Subcutaneous abdominal adipose tissue (tissue), 5 donors: ENCODE results near the gene ACTR2.

Source experiments
- H3K27ac ChIP-seq: one replicate; pipeline ENCODE4 v1.7.0; 2013; ENCODE audit warnings: low read depth, mild to moderate bottlenecking, inconsistent platforms, low read length, moderate library complexity
- H3K27me3 ChIP-seq, 5 donors: one replicate each; pipeline ENCODE4 v1.7.0; 2013; ENCODE audit warnings: low read length in 5 of 5, inconsistent platforms in 1 of 5; ENCODE audit not compliant: control insufficient read depth in 5 of 5, insufficient read depth in 4 of 5
- H3K36me3 ChIP-seq, 5 donors: one replicate each; pipeline ENCODE4 v1.7.0; 2013; ENCODE audit warnings: low read length in 5 of 5; ENCODE audit not compliant: control insufficient read depth in 5 of 5, insufficient read depth in 5 of 5
- H3K4me1 ChIP-seq, 5 donors: one replicate each; pipeline ENCODE4 v1.7.0; 2013; ENCODE audit warnings: low read length in 5 of 5, mild to moderate bottlenecking in 3 of 5, moderate library complexity in 1 of 5; ENCODE audit not compliant: control insufficient read depth in 5 of 5, insufficient read depth in 5 of 5
- H3K4me3 ChIP-seq, 5 donors: one replicate each; pipeline ENCODE4 v1.7.0; 2013; ENCODE audit warnings: low read length in 5 of 5, low read depth in 1 of 5
- H3K9ac ChIP-seq, 5 donors: one replicate each; pipeline ENCODE4 v1.7.0; 2013; ENCODE audit warnings: low read length in 5 of 5, mild to moderate bottlenecking in 4 of 5, moderate library complexity in 3 of 5
- H3K9me3 ChIP-seq, 5 donors: one replicate each; pipeline ENCODE4 v1.7.0; 2013; ENCODE audit warnings: low read length in 5 of 5; ENCODE audit not compliant: control insufficient read depth in 5 of 5
- donor health status: healthy.
- donor health status: healthy.
- donor health status: healthy.
- donor health status: healthy.
- donor health status: healthy.

ACTR2 gene

DNA sequence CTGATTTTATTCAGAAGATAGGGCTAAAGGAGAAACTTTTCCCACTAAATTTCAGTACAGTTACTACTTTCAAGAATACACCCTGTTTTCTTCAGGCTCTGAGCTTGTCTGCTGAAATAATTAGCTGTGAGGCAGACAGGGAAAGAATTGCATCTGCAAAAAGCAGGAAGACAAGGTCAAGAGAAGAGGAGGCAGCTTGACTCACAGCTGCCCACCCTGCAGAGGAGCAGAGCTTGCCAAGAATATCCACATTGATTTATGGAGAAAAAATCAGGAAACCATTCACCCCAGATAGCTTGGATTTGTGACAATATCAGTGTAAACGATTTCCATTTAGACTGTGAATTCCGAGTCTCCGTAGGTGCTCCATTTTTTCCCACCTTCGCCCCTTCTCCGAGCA, 49.0 kb downstream of the ACTR2 start:
- Histone ChIP-seq H3K4me3 (no peak overlapping the region), H3K9me3 (no peaks in the 10 kb centered on the region), H3K27me3 (no peaks in the 10 kb centered on the region), H3K36me3 (peaks cover 1 to 16% (median 7%) of the 10 kb centered on the region in 5 donors), H3K9ac (no peak overlapping the region), H3K27ac (no peak overlapping the region), H3K4me1 (peaks cover 0 to 46% (median 26%) of the 10 kb centered on the region in 5 donors)

GRCh38 chr2:65277118-65277517, 49.5 kb downstream of the ACTR2 start:
- Histone ChIP-seq H3K9ac (no peak overlapping the region), H3K4me3 (no peak overlapping the region), H3K36me3 (peaks cover 0 to 12% (median 5%) of the 10 kb centered on the region in 5 donors), H3K4me1 (peaks cover 0 to 47% (median 31%) of the 10 kb centered on the region in 5 donors), H3K9me3 (no peaks in the 10 kb centered on the region), H3K27me3 (no peaks in the 10 kb centered on the region), H3K27ac (no peak overlapping the region)

GRCh38 chr2:65277791-65278483, 50.3 kb downstream of the ACTR2 start:
- H3K4me1 ChIP-seq = peaks cover 0 to 54% (median 40%) of the 10 kb centered on the region in 5 donors
- no peaks in the 10 kb centered on the region for H3K27me3 ChIP-seq
- no peak overlapping the region for H3K4me3 ChIP-seq
- peaks cover 0 to 5% (median under 1%) of the 10 kb centered on the region in 5 donors for H3K36me3 ChIP-seq
- no peaks in the 10 kb centered on the region for H3K9me3 ChIP-seq
- no peak overlapping the region for H3K9ac ChIP-seq
- H3K27ac ChIP-seq = no peak overlapping the region

DNA sequence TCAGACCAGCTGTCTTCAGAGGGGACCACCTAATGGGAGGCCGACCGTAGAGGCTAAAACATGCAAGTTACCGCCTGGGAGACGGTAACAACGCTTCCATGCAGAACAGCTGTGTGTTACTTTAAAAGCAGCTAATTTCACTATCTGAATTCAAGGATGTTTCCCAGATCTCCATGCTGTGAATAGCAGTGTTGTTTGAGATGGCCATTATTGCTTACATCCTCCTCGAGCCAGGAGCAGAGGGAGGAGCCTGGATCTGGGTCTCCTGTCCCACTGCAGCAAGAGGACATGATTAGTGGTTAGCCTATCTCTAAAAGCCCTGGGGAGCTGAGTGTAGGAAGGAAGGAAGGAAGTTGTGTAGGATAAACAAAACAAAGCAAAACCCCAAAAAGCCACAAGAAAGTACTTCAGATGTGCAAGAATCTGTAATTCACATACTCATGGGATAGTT, 50.9 kb downstream of the ACTR2 start:
- no peaks in the 10 kb centered on the region for H3K27me3 ChIP-seq
- H3K4me3 ChIP-seq = no peak overlapping the region
- no peaks in the 10 kb centered on the region for H3K36me3 ChIP-seq
- H3K9ac ChIP-seq = no peak overlapping the region
- no peak overlapping the region for H3K27ac ChIP-seq
- H3K4me1 ChIP-seq = peaks cover 0 to 54% (median 41%) of the 10 kb centered on the region in 5 donors
- H3K9me3 ChIP-seq = no peaks in the 10 kb centered on the region

- Histone ChIP-seq H3K4me1 (peaks cover 0 to 54% (median 41%) of the 10 kb centered on the region in 5 donors), H3K36me3 (no peaks in the 10 kb centered on the region), H3K27ac (no peak overlapping the region), H3K9me3 (no peaks in the 10 kb centered on the region), H3K9ac (no peak overlapping the region), H3K4me3 (no peak overlapping the region), H3K27me3 (no peaks in the 10 kb centered on the region)
Measured at GRCh38 chr2:65279756-65280155, 52.1 kb downstream of the ACTR2 start.

DNA sequence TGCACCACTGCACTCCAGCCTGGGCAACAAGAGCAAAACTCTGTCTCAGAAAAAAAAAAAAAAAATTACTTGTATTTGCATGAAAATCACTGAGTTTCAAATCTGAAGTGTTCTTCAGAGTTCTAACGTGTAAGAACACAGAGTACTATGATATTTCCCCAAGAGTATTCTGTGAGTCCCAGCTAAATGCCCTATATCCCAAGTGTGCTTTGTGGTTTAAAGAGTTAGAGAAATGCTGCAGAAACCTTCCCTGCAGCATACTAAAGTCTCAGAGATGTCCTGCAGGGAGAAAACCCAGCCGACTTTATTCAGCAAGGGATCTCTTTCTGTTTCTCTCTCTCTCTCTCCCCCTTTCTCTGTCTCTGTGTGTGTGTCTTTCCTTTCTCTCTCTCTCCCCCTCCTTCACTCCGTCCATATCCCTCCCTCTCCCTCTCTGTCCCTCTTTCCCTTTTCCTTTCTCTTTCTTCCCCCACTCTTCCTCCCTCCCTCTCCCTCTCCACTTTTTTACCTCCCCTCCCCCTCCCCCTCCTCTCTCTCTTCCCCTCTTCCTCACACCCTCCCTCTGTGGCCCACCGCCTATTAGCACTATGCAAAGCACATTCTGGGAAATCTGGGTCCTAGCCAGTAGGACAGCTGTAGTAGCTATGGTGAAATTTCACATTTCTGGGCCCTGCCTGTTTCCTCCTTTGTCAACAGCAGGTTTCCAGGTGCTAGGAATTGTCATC, 54.2 kb downstream of the ACTR2 start:
- H3K27ac ChIP-seq = no peak overlapping the region
- H3K4me1 ChIP-seq = peaks cover 0 to 35% (median 31%) of the 10 kb centered on the region in 5 donors
- no peak overlapping the region for H3K4me3 ChIP-seq
- H3K9me3 ChIP-seq = no peaks in the 10 kb centered on the region
- no peaks in the 10 kb centered on the region for H3K27me3 ChIP-seq
- H3K9ac ChIP-seq = no peak overlapping the region
- H3K36me3 ChIP-seq = no peaks in the 10 kb centered on the region

DNA sequence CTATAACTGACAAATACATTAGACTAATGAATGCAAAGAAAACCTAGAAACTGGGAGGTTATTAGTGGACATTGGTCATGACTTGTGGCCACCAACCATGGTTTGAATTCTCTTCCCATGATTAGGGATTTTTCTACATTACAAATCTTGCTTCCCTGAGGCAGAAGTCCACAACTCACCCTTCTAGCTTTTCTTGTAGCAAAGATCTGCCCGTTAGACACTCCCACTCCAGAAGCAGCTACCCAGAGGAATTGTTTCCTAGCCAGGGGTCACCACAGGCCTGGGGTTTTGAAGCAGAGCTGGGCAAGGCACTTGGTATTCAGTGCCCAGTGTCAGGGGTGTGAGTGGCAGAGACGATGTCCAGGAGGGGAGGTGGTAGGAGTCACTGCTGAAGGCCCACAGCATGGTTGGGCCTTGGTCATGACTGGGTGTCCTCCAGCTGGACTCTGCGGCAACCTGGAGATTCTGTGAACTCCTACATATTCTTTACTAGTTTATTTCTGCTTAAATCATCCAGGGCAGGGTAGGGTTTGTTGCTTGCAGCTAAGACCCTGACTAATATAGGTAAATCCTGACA, 54.9 kb downstream of the ACTR2 start:
- no peak overlapping the region for H3K4me3 ChIP-seq

DNA sequence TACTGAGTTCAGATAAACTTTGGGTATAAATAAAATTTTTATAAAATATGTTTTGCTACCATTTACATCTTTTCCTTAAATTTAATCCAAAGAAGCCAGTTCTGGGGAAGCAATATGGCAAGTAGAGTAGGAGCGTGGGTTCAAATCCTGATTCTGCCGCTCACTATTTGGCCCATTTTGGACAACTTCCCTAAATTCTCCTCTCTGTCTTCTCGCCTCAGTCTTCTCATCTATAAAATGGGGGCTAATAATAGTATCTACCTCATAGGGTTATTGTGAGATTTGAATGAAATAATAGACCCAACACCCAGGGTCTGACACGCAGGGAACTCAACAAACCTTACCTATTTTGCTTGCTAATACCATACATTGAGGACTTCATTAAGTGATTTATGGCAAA, 59.7 kb downstream of the ACTR2 start:
- Histone ChIP-seq H3K9me3 (no peaks in the 10 kb centered on the region), H3K4me3 (no peak overlapping the region), H3K9ac (no peak overlapping the region), H3K27ac (no peak overlapping the region), H3K4me1 (peaks cover 0 to 13% (median 8%) of the 10 kb centered on the region in 5 donors), H3K36me3 (no peaks in the 10 kb centered on the region), H3K27me3 (peaks cover 0 to 2% (median 0%) of the 10 kb centered on the region in 5 donors)

More for the DNA sequence above, 54.9 kb downstream of the ACTR2 start:
- Histone ChIP-seq H3K9ac (no peak overlapping the region), H3K27ac (no peak overlapping the region), H3K4me1 (peaks cover 0 to 27% (median 23%) of the 10 kb centered on the region in 5 donors), H3K9me3 (no peaks in the 10 kb centered on the region), H3K27me3 (no peaks in the 10 kb centered on the region), H3K36me3 (no peaks in the 10 kb centered on the region)

DNA sequence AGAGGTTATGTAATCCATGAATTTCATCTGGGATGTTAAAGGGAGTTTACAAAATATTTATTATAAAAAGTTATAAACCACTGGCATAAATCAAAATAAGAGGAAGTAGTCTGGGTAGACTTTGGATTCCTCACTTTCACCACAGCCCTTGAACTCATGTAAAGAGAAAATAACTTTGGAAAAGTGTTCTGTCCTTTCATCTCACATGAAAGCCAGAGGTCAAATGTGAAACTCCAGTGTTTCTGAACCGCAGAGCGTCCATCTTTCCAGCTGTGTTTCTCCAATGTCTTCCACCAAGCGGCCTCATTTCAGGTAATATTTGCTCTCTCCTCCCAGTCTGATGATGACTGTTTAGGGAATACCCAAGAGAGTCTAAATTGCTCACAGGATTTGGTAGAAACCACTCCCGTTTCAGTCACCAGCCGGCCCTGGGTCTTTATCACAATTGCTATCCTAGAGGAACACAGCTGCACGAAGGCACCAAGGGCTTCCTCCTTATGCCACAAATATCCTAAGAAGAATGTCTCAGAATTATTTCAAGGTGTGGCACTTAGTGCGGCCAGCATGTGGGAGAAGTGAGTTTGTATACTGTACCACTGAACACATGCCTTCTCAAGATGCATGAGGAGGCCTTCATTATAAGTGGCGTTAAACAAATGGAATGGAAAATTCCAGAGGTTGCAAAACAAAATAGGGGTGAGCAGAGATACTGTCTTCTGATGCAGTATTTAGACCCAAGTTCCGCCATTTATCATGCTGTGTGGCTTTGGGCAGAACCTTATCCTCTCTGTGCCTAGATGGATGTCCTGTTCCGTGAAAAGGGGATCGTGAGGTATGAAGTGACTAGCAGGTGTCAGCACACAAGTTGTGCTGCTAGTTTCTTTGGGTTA, 63.8 kb downstream of the ACTR2 start:
- H3K27me3 ChIP-seq = peaks cover 0 to 2% (median 0%) of the 10 kb centered on the region in 5 donors
- H3K36me3 ChIP-seq = no peaks in the 10 kb centered on the region
- no peaks in the 10 kb centered on the region for H3K9me3 ChIP-seq
- no peak overlapping the region for H3K9ac ChIP-seq
- no peak overlapping the region for H3K27ac ChIP-seq
- peaks cover 0 to 12% (median 11%) of the 10 kb centered on the region in 5 donors for H3K4me1 ChIP-seq
- no peak overlapping the region for H3K4me3 ChIP-seq
